Measurements from ENCODE around the gene LRRC4B. TPM values are rescaled to one million over a fixed set of nuclear protein-coding genes. Genes with fewer than 3 reads are reported as not detected.

Gene LRRC4B
- total and polyA plus RNA-seq, 2 of the 13 experiments (the other 11 are each of a cell fraction or from before 2014, with no cell fraction given): not detected

DNA sequence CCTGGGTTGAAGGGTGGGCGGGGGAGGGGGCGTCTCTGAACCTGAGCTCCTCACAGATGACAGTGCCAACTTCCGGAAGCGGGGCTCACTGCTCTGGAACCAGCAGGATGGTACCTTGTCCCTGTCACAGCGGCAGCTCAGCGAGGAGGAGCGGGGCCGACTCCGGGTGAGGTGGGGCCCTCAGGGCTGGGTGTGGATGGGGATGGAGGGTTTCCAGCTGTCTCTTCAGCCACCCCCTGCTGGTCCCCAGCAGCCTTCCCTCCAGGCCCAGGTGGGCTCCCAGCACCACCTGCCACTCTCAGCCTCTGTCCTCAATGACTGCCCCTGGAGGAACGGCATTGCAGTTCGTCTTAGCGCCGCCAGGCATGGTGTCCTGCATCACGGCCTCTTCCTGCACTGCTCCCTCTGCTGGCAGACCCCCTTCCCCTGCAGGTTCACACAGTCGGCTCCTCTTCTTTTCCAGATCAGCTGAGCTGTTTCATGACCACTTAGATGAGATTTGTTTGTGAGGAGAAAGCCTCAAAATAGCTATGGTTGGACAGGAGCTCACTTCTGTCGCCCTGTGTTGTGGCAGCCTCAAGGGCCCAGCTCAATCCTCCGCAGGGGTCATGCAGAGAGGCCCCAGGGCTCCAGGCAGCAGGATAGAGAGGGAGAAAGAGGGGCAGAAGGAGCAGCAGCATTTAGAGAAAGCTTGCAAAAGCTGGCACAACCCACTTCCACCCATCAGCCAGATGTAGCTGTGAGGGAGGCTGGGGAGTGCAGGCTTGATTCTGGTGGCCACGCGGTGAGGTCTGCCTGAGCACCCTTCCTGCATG, 89.1 kb downstream of the LRRC4B start:
- Histone ChIP-seq H3K36me3 (replicated peaks in 1 of 2; ENCODE audit: control insufficient read depth in 1 of 2, insufficient read depth in 2 of 2, low read length in 2 of 2) (no peaks in the 10 kb centered on the region), H3K4me2 (ENCODE audit: low read depth, low read length) (no peak overlapping the region), H3K27ac (ENCODE audit: extremely low read length, insufficient read depth, low read length) (no peak overlapping the region), H2AFZ (ENCODE audit: low read length) (no peak overlapping the region), H3K9me3 (ENCODE audit: low read length) (no peaks in the 10 kb centered on the region), H3K27me3 (ENCODE audit: control insufficient read depth in 1 of 2, insufficient read depth in 2 of 2, low read length in 2 of 2) (peaks cover 4 to 8% of the 10 kb centered on the region in 2 experiments; a peak in 3 of 5 replicates), H3K4me1 (ENCODE audit: insufficient read depth, low read length) (no peaks in the 10 kb centered on the region), H3K9ac (ENCODE audit: insufficient read depth, low read depth, low read length) (no peak overlapping the region), H4K20me1 (ENCODE audit: insufficient read depth, low read length) (no peaks in the 10 kb centered on the region), H3K79me2 (ENCODE audit: insufficient read depth, low read length) (no peaks in the 10 kb centered on the region), H3K4me3 (replicated peaks in 1 of 3; ENCODE audit: insufficient read depth in 1 of 3, low read depth in 2 of 3, low read length in 3 of 3) (no peak overlapping the region)
- 17% methylated on average over 6 of the region's 19 CpGs for WGBS (ENCODE audit: low lambda C conversion rate)
- peak; percentile 83 for FAIRE-seq
- intact Hi-C loops (cut with micrococcal nuclease; ENCODE audit: unreplicated experiment): loop anchor here (1.0 kb wide), 2 partner anchors 111 to 122 kb away; no protein-coding TSS in a partner anchor
- CTCF ChIA-PET (ENCODE audit: low intra/inter-chr PET ratio, low total read pairs): interaction anchor here (1.2 to 2.4 kb wide), 4 partner anchors 15 to 122 kb away, joined by 5 to 71 read pairs (median 15); partner anchors contain the start of gene NAPSA
- in situ Hi-C loops (cut with HindIII; ENCODE audit: extremely low pct_ligation_motif_present, low pct_unique_long_range_greater_than_20kb): no loop called here
- POLR2A ChIA-PET: interaction anchor here (1.4 kb wide), 1 partner anchor 110 kb away, joined by 3 read pairs; no protein-coding TSS in a partner anchor
- peak; percentile 81 for DNase-seq (ENCODE audit: low spot score)
- ATAC-seq: peak; percentile 93
- BruUV-seq (replicated peaks): no TSS peak
- peak; percentile 42; the same call in 1 of the 2 replicates for TF ChIP-seq IKZF5 (CRISPR knock-in tag; IDR thresholded peaks at IDR 0.05)
- TF ChIP-seq, protein P1, sequence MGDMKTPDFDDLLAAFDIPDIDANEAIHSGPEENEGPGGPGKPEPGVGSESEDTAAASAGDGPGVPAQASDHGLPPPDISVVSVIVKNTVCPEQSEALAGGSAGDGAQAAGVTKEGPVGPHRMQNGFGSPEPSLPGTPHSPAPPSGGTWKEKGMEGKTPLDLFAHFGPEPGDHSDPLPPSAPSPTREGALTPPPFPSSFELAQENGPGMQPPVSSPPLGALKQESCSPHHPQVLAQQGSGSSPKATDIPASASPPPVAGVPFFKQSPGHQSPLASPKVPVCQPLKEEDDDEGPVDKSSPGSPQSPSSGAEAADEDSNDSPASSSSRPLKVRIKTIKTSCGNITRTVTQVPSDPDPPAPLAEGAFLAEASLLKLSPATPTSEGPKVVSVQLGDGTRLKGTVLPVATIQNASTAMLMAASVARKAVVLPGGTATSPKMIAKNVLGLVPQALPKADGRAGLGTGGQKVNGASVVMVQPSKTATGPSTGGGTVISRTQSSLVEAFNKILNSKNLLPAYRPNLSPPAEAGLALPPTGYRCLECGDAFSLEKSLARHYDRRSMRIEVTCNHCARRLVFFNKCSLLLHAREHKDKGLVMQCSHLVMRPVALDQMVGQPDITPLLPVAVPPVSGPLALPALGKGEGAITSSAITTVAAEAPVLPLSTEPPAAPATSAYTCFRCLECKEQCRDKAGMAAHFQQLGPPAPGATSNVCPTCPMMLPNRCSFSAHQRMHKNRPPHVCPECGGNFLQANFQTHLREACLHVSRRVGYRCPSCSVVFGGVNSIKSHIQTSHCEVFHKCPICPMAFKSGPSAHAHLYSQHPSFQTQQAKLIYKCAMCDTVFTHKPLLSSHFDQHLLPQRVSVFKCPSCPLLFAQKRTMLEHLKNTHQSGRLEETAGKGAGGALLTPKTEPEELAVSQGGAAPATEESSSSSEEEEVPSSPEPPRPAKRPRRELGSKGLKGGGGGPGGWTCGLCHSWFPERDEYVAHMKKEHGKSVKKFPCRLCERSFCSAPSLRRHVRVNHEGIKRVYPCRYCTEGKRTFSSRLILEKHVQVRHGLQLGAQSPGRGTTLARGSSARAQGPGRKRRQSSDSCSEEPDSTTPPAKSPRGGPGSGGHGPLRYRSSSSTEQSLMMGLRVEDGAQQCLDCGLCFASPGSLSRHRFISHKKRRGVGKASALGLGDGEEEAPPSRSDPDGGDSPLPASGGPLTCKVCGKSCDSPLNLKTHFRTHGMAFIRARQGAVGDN (CRISPR knock-in tag; IDR thresholded peaks at IDR 0.05): peak; percentile 38; the same call in 1 of the 2 replicates
- TF ChIP-seq CBX5 (CRISPR knock-in tag; IDR thresholded peaks at IDR 0.05; ENCODE audit: borderline replicate concordance): 0 out of 2 replicates have a peak, but pooled peaks have one; percentile 26
- TF ChIP-seq ELF1 (CRISPR knock-in tag; IDR thresholded peaks at IDR 0.05): peak; percentile 29; the same call in 1 of the 2 replicates
- 0 out of 2 replicates have a peak, but pooled peaks have one; percentile 29 for TF ChIP-seq ZNF281 (CRISPR knock-in tag; IDR thresholded peaks at IDR 0.05; ENCODE audit: borderline replicate concordance)
- TF ChIP-seq, protein P2, sequence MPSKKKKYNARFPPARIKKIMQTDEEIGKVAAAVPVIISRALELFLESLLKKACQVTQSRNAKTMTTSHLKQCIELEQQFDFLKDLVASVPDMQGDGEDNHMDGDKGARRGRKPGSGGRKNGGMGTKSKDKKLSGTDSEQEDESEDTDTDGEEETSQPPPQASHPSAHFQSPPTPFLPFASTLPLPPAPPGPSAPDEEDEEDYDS (CRISPR knock-in tag; IDR thresholded peaks at IDR 0.05): no peak
- TF ChIP-seq NFKB2 (CRISPR knock-in tag; IDR thresholded peaks at IDR 0.05; ENCODE audit: borderline replicate concordance): 0 out of 2 replicates have a peak, but pooled peaks have one; percentile 30
- peak; percentile 91 for TF ChIP-seq SMC3 (IDR thresholded peaks at IDR 0.05; ENCODE audit: low read length)
- no peak for TF ChIP-seq DPF2 (CRISPR knock-in tag; IDR thresholded peaks at IDR 0.05; ENCODE audit: borderline replicate concordance, low read depth)
- TF ChIP-seq NR2F6 (IDR thresholded peaks at IDR 0.05): no peak
- peak; percentile 52; the same call in 1 of the 2 replicates for TF ChIP-seq NR2F6 (CRISPR knock-in tag; IDR thresholded peaks at IDR 0.05)
- TF ChIP-seq IRF9 (CRISPR knock-in tag; IDR thresholded peaks at IDR 0.05; ENCODE audit: borderline replicate concordance): no peak

All from HepG2 (cell line).